IMR-90 (cell line): ENCODE measurements around the gene IL18R1. TPM values are rescaled to one million over a fixed set of nuclear protein-coding genes. Genes with fewer than 3 reads are reported as not detected.

Experiments
- ATAC-seq: fragments of 200-7000 bp; cut with Tn5 transposase; 2 replicates; pipeline ENCODE4 v1.9.1; 2020; ENCODE audit warnings: low read depth, mild to moderate bottlenecking, moderate library complexity
- BruUV-seq: library from RNA; stranded (reverse); fragments of 400-500 nt; replicated peaks from 2 replicates; lab custom pipeline; 2021; lab: Mats Ljungman, UMichigan
- CTCF ChIA-PET: fragments of 300-600 bp; formaldehyde crosslinking; extraction: SDS; loops from one replicate; lab custom pipeline; 2021; ENCODE audit warnings: antibody characterized with exemption; lab: Yijun Ruan, JAX
- POLR2A ChIA-PET: fragments of 300-600 bp; sonication (Branson Sonifier 250); formaldehyde crosslinking; loops from one replicate; lab custom pipeline; 2022; ENCODE audit warnings: antibody characterized with exemption; ENCODE audit not compliant: unreplicated experiment; lab: Charles Lee
- DNase-seq: peaks from one replicate; pipeline ENCODE4 v3.0.0; 2013
- H2AFZ ChIP-seq: replicated peaks from 2 replicates; pipeline ENCODE3; 2013; ENCODE audit warnings: low read length, mild to moderate bottlenecking; ENCODE audit not compliant: poor library complexity
- H2AK5ac ChIP-seq: 2 replicates; pipeline ENCODE4 v1.6.1; 2013; ENCODE audit warnings: low read depth, low read length, inconsistent platforms
- H2AK9ac ChIP-seq: replicated peaks from 2 replicates; pipeline ENCODE3; 2013; ENCODE audit warnings: mild to moderate bottlenecking, low read depth, low read length, moderate library complexity; ENCODE audit not compliant: poor library complexity
- H2BK120ac ChIP-seq: 2 replicates; pipeline ENCODE4 v1.6.1; 2013; ENCODE audit warnings: low read depth, low read length, inconsistent platforms
- H2BK15ac ChIP-seq: 3 replicates; pipeline ENCODE4 v1.6.1; 2013; ENCODE audit warnings: low read depth, low read length, inconsistent platforms
- H2BK20ac ChIP-seq: 2 replicates; pipeline ENCODE4 v1.6.1; 2013; ENCODE audit warnings: low read depth, mild to moderate bottlenecking, inconsistent platforms, low read length, moderate library complexity
- H2BK5ac ChIP-seq: 2 replicates; pipeline ENCODE4 v1.6.1; 2013; ENCODE audit warnings: mild to moderate bottlenecking, low read depth, low read length, inconsistent platforms; ENCODE audit not compliant: poor library complexity, severe bottlenecking
- H3K14ac ChIP-seq: replicated peaks from 2 replicates; pipeline ENCODE4 v1.6.1; 2013; ENCODE audit warnings: low read depth, low read length, inconsistent platforms
- H3K18ac ChIP-seq: 2 replicates; pipeline ENCODE4 v1.6.1; 2013; ENCODE audit warnings: low read depth, low read length, control low read depth
- H3K23ac ChIP-seq: 2 replicates; pipeline ENCODE4 v1.6.1; 2013; ENCODE audit warnings: low read depth, low read length, inconsistent platforms
- H3K27ac ChIP-seq: 2 replicates; pipeline ENCODE4 v1.5.1; 2013; ENCODE audit warnings: mild to moderate bottlenecking, control low read depth, low read length; ENCODE audit not compliant: insufficient read depth
- H3K27me3 ChIP-seq: 2 replicates; pipeline ENCODE4 v1.6.1; 2013; ENCODE audit warnings: low read length; ENCODE audit not compliant: control insufficient read depth, insufficient read depth
- H3K36me3 ChIP-seq: 2 replicates; pipeline ENCODE4 v1.6.1; 2013; ENCODE audit warnings: low read length, mixed read lengths; ENCODE audit not compliant: control insufficient read depth, insufficient read depth
- H3K4ac ChIP-seq: 2 replicates; pipeline ENCODE4 v1.6.1; 2013; ENCODE audit warnings: low read depth, low read length, inconsistent platforms
- H3K4me1 ChIP-seq: 2 replicates; pipeline ENCODE4 v1.6.1; 2013; ENCODE audit warnings: low read length, mixed read lengths; ENCODE audit not compliant: control insufficient read depth, insufficient read depth
- H3K4me2 ChIP-seq: 2 replicates; pipeline ENCODE4 v1.6.1; 2013; ENCODE audit warnings: low read depth, mild to moderate bottlenecking, control low read depth, low read length, moderate library complexity
- H3K4me3 ChIP-seq: 2 replicates; pipeline ENCODE4 v1.5.1; 2013; ENCODE audit warnings: low read depth, mild to moderate bottlenecking, control low read depth, low read length, moderate library complexity; ENCODE audit not compliant: insufficient read depth
- H3K56ac ChIP-seq: 2 replicates; pipeline ENCODE4 v1.6.1; 2013; ENCODE audit warnings: low read length, inconsistent platforms; ENCODE audit not compliant: insufficient read depth; ENCODE audit errors: extremely low read depth
- H3K79me1 ChIP-seq, 2 experiments: 2 replicates each; pipeline ENCODE4 v1.6.1; 2013; ENCODE audit warnings: low read length in 2 of 2, inconsistent platforms in 1 of 2, low read depth in 1 of 2
- H3K9ac ChIP-seq: 2 replicates; pipeline ENCODE4 v1.6.1; 2013; ENCODE audit warnings: low read depth, low read length, control low read depth
- H3K9me1 ChIP-seq: 2 replicates; pipeline ENCODE4 v1.6.1; 2013; ENCODE audit warnings: low read length, inconsistent platforms; ENCODE audit not compliant: insufficient read depth
- H3K9me3 ChIP-seq: 2 replicates; pipeline ENCODE4 v1.6.1; 2013; ENCODE audit warnings: low read length; ENCODE audit not compliant: control insufficient read depth, insufficient read depth
- H4K20me1 ChIP-seq: 2 replicates; pipeline ENCODE4 v1.6.1; 2013; ENCODE audit warnings: low read length, inconsistent platforms; ENCODE audit not compliant: insufficient read depth
- H4K5ac ChIP-seq: 2 replicates; pipeline ENCODE4 v1.6.1; 2013; ENCODE audit warnings: mild to moderate bottlenecking, low read depth, low read length, control low read depth
- H4K8ac ChIP-seq, 2 experiments: 2 replicates each; pipeline ENCODE4 v1.6.1; 2013; ENCODE audit warnings: low read depth in 2 of 2, low read length in 2 of 2, control low read depth in 1 of 2, inconsistent platforms in 1 of 2
- H4K91ac ChIP-seq: 2 replicates; pipeline ENCODE4 v1.6.1; 2013; ENCODE audit warnings: low read depth, low read length, inconsistent platforms; ENCODE audit not compliant: insufficient read depth
- BHLHE40 ChIP-seq: fragments of 150-350 bp; IDR thresholded peaks from 2 replicates; pipeline ENCODE4 v1.6.1; 2016; ENCODE audit warnings: mild to moderate bottlenecking, low read depth, low read length
- CEBPB ChIP-seq: IDR thresholded peaks from 2 replicates; pipeline ENCODE4 v1.6.1; 2012; ENCODE audit warnings: low read depth, low read length, improper control_type of control experiment
- CHD1 ChIP-seq: IDR thresholded peaks from 2 replicates; pipeline ENCODE4 v1.6.1; 2012; ENCODE audit warnings: low read depth, low read length, improper control_type of control experiment
- MAFK ChIP-seq: IDR thresholded peaks from 2 replicates; pipeline ENCODE4 v1.6.1; 2012; ENCODE audit warnings: low read depth, low read length, improper control_type of control experiment
- MAZ ChIP-seq: IDR thresholded peaks from 2 replicates; pipeline ENCODE4 v1.6.1; 2012; ENCODE audit warnings: low read depth, mild to moderate bottlenecking, low read length, improper control_type of control experiment, moderate library complexity, borderline replicate concordance
- MXI1 ChIP-seq: IDR thresholded peaks from 2 replicates; pipeline ENCODE4 v1.6.1; 2012; ENCODE audit warnings: low read depth, mild to moderate bottlenecking, low read length, moderate library complexity, borderline replicate concordance
- NFE2L2 ChIP-seq: fragments of 150-350 bp; IDR thresholded peaks from 2 replicates; pipeline ENCODE4 v1.6.1; 2016; ENCODE audit warnings: low read depth, mild to moderate bottlenecking, low read length
- POLR2A ChIP-seq: IDR thresholded peaks from 2 replicates; pipeline ENCODE4 v1.6.1; 2012; ENCODE audit warnings: mild to moderate bottlenecking, low read depth, low read length
- RAD21 ChIP-seq: IDR thresholded peaks from 2 replicates; pipeline ENCODE4 v1.6.1; 2012; ENCODE audit warnings: low read length, improper control_type of control experiment
- RCOR1 ChIP-seq: IDR thresholded peaks from 2 replicates; pipeline ENCODE4 v1.6.1; 2012; ENCODE audit warnings: mild to moderate bottlenecking, low read length, improper control_type of control experiment; ENCODE audit not compliant: insufficient replicate concordance
- RFX5 ChIP-seq: IDR thresholded peaks from 2 replicates; pipeline ENCODE4 v1.8.0; 2012; ENCODE audit warnings: low read depth, mild to moderate bottlenecking, low read length, moderate library complexity
- SMC3 ChIP-seq: fragments of 150-350 bp; IDR thresholded peaks from 2 replicates; pipeline ENCODE4 v1.6.1; 2016; ENCODE audit warnings: low read depth, mild to moderate bottlenecking, antibody characterized with exemption, low read length, moderate library complexity
- WGBS, 2 experiments: methylation state at CpG; one replicate each; pipeline versions ENCODE4 v1.1.5 to v1.1.7; 2013; ENCODE audit warnings: missing lambda C conversion rate in 2 of 2; ENCODE audit not compliant: insufficient read length in 1 of 2; ENCODE audit errors: extremely low coverage in 2 of 2; 5-methylcytosine and 5-hydroxymethylcytosine counted together
- dilution Hi-C: fragments of 300-500 bp; cut with HindIII; formaldehyde crosslinking; loops from one replicate; pipeline ENCODE4 v1.14.3; 2018; ENCODE audit warnings: low sequenced_read_pairs; ENCODE audit not compliant: unreplicated experiment
- in situ Hi-C: fragments of 300-500 bp; cut with MboI; formaldehyde crosslinking; loops from 3 replicates; pipeline ENCODE4 v1.14.3; 2019; ENCODE audit warnings: low sequenced_read_pairs, inconsistent platforms, mixed read lengths
- intact Hi-C: fragments of 100-400 bp; cut with micrococcal nuclease; formaldehyde crosslinking; loops from 2 replicates; pipeline ENCODE4 v1.10.0; 2022
- polyA plus RNA-seq, 3 experiments: library from polyadenylated mRNA; depleted of rRNA; stranded (reverse); fragments of >200 nt; gene quantifications; 2 replicates each; pipeline ENCODE4 v1.2.3, GENCODE V29; 2012; ENCODE audit warnings: low replicate concordance in 1 of 3
- total RNA-seq: library from RNA; depleted of rRNA; stranded (reverse); fragments of >200 nt; gene quantifications from 2 replicates; pipeline ENCODE4 v1.2.3, GENCODE V29; 2012
- TF ChIP-seq, protein P1 (sequence below): fragments of 150-350 bp; IDR thresholded peaks from 2 replicates; pipeline ENCODE4 v1.6.1; 2016; ENCODE audit warnings: low read depth, mild to moderate bottlenecking, low read length, moderate library complexity, borderline replicate concordance
- TF ChIP-seq, protein P2 (sequence below): fragments of 150-350 bp; IDR thresholded peaks from 2 replicates; pipeline ENCODE4 v1.6.1; 2017; ENCODE audit warnings: mild to moderate bottlenecking, antibody characterized with exemption, low read length, low read depth

The IL18R1 gene
- total and polyA plus RNA-seq, 2 of the 4 experiments (the other 2 are of a cell fraction): 0.18 to 0.24 TPM

DNA sequence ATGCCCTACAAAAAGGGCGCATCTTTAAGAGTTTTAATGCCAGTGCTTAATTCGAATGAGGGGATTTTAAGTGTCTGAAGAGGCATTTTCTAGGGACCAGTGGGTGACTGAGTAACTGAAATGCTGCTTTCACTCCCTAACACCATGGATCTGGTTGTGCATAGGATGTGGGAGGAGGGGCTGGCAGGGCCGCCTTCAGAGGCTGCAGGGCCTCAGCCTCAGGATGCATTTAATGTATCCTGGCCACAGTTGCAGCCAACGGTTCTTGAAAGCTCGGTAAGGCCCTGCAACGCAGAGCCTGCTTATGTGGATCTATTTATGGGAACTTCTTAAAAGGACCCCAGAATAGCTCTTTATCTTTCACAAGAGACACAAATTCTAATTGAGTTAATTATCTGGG, 41.6 kb downstream of the IL18R1 start:
- H4K8ac ChIP-seq: no peak overlapping the region
- no peak overlapping the region for H3K56ac ChIP-seq
- no peaks in the 10 kb centered on the region for H3K4me1 ChIP-seq
- no peak overlapping the region for H4K5ac ChIP-seq
- no peaks in the 10 kb centered on the region for H3K36me3 ChIP-seq
- no peak overlapping the region for H2BK20ac ChIP-seq
- no peak overlapping the region for H2AK5ac ChIP-seq
- H4K20me1 ChIP-seq: no peaks in the 10 kb centered on the region
- H2BK5ac ChIP-seq: no peak overlapping the region
- BruUV-seq: no TSS peak
- H3K9me3 ChIP-seq: no peaks in the 10 kb centered on the region
- no peak overlapping the region for H3K23ac ChIP-seq
- H3K4me2 ChIP-seq: no peak overlapping the region
- no peak overlapping the region for H2BK120ac ChIP-seq
- no peak overlapping the region for H3K14ac ChIP-seq
- no peak overlapping the region for H3K4ac ChIP-seq
- H3K18ac ChIP-seq: no peak overlapping the region
- H3K79me1 ChIP-seq: no peaks in the 10 kb centered on the region
- no peak overlapping the region for H2AFZ ChIP-seq
- H3K4me3 ChIP-seq: no peak overlapping the region
- no peak overlapping the region for H3K9ac ChIP-seq
- no peak for ATAC-seq
- TF ChIP-seq MXI1 (no peak), RAD21 (no peak), NFE2L2 (no peak), SMC3 (no peak), BHLHE40 (no peak), MAFK (no peak), CEBPB (no peak), POLR2A (no peak), RCOR1 (no peak), MAZ (no peak), RFX5 (no peak), CHD1 (no peak)
- TF ChIP-seq, protein P1, sequence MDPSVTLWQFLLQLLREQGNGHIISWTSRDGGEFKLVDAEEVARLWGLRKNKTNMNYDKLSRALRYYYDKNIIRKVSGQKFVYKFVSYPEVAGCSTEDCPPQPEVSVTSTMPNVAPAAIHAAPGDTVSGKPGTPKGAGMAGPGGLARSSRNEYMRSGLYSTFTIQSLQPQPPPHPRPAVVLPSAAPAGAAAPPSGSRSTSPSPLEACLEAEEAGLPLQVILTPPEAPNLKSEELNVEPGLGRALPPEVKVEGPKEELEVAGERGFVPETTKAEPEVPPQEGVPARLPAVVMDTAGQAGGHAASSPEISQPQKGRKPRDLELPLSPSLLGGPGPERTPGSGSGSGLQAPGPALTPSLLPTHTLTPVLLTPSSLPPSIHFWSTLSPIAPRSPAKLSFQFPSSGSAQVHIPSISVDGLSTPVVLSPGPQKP: no peak
- TF ChIP-seq, protein P2, sequence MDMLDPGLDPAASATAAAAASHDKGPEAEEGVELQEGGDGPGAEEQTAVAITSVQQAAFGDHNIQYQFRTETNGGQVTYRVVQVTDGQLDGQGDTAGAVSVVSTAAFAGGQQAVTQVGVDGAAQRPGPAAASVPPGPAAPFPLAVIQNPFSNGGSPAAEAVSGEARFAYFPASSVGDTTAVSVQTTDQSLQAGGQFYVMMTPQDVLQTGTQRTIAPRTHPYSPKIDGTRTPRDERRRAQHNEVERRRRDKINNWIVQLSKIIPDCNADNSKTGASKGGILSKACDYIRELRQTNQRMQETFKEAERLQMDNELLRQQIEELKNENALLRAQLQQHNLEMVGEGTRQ: no peak
- ChIA-PET CTCF (interaction anchor here (1.4 kb wide), 1 partner anchor 9 kb away, joined by 3 read pairs; no protein-coding TSS in a partner anchor), POLR2A (no interaction called here)
- H3K27ac ChIP-seq: no peak overlapping the region
- no peak overlapping the region for H4K91ac ChIP-seq
- H2AK9ac ChIP-seq: no peak overlapping the region
- intact Hi-C loops: no loop called here
- DNase-seq: no peak
- dilution Hi-C loops: no loop called here
- H2BK15ac ChIP-seq: no peak overlapping the region
- no peaks in the 10 kb centered on the region; the same call in 1 of the 2 replicates for H3K27me3 ChIP-seq
- in situ Hi-C loops: no loop called here
- H3K9me1 ChIP-seq: no peaks in the 10 kb centered on the region
- WGBS, 2 experiments: no CpG with 5 or more reads among the region's 6 CpGs
